NCI-H1417 (cell line): ENCODE measurements around the gene PITHD1.
"Not testable (repeated sequence)": the region's sequence is repeated elsewhere in the genome, so short reads cannot be mapped to it uniquely, and the experiment has no call there.

Experiments used
- DNase-seq, 3 experiments: peaks; one replicate each; lab custom pipeline; 2025; lab: John Stamatoyannopoulos, UW

The PITHD1 gene

GRCh38 chr1:23825762-23826522 lies 47.7 kb downstream of the PITHD1 start:
- DNase-seq, result no peak

- not testable (repeated sequence) for DNase-seq
These were observed 48.4 kb downstream of the PITHD1 start for GRCh38 chr1:23826590-23826989.

GRCh38 chr1:23827717-23828116 lies 49.5 kb downstream of the PITHD1 start:
- no peak for DNase-seq

- DNase-seq, result not testable (repeated sequence)
These were observed 55.9 kb downstream of the PITHD1 start for GRCh38 chr1:23834156-23834555.

- no peak for DNase-seq
These were observed 57.8 kb downstream of the PITHD1 start for GRCh38 chr1:23836037-23836436.
